Frontal cortex (tissue), 4 donors: ENCODE results near the gene HOPX. TPM values are rescaled to one million over a fixed set of nuclear protein-coding genes. Genes with fewer than 3 reads are reported as not detected.
"Not testable (repeated sequence)": the region's sequence is repeated elsewhere in the genome, so short reads cannot be mapped to it uniquely, and the experiment has no call there.

Experiments
- DNase-seq, 2 donors: peaks; one replicate each; pipeline ENCODE4 v3.0.0; 2012; ENCODE audit warnings: low spot score in 2 of 2
- FAIRE-seq: peaks from 2 replicates; lab custom pipeline; 2012; peaks lifted over from hg19 to GRCh38; lab: Jason Lieb, UNC
- total RNA-seq: library from RNA; depleted of rRNA; stranded (reverse); fragments of >200 nt; gene quantifications from one replicate; pipeline ENCODE4 v1.2.3, GENCODE V29; 2014
- donor health status: control.
- donor health status: control.
- donor health status: control.

The HOPX gene
- total RNA-seq, 1 donor from 2014 or later, result 78.7 TPM

- FAIRE-seq (no peak), DNase-seq (no peak)
Observed at GRCh38 chr4:56689201-56689969, 8.3 kb upstream of the HOPX start.

- FAIRE-seq (no peak), DNase-seq (no peak)
Observed at GRCh38 chr4:56688094-56688647, 7.1 kb upstream of the HOPX start.

DNA sequence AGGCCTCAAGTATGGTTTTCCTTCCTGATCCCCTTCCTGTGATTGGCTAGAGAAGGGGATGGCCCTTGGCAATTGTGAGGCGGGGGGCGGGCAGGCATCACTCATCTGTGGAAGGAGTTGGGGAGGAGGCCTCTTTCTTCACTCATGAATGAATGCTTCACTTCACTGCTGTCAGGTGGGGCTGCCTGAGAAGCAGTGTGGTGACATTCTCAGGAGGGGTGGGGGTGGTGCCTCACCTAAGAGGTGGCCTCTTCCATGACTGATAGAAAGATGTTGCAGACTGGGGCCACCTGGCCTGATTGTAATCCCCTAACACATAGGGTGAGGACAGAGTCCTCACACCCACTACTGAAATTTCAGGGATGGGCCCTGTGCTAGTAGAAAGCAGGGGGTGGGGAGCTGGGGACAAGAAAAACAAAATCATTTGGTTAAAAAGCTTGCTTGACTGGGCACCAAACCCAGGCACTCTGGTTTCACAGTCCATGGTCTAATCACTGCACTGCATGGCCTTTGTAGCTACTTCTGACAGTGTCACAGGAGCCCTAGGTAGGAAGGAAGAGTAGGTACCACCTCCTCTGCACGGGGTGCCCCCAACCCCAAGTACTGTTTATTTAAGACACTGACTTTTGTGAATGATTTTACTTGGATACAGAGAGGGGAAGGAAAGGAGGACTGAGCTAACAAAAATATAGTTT is 5.6 kb upstream of the HOPX start:
- no peak for FAIRE-seq
- no peak for DNase-seq

DNA sequence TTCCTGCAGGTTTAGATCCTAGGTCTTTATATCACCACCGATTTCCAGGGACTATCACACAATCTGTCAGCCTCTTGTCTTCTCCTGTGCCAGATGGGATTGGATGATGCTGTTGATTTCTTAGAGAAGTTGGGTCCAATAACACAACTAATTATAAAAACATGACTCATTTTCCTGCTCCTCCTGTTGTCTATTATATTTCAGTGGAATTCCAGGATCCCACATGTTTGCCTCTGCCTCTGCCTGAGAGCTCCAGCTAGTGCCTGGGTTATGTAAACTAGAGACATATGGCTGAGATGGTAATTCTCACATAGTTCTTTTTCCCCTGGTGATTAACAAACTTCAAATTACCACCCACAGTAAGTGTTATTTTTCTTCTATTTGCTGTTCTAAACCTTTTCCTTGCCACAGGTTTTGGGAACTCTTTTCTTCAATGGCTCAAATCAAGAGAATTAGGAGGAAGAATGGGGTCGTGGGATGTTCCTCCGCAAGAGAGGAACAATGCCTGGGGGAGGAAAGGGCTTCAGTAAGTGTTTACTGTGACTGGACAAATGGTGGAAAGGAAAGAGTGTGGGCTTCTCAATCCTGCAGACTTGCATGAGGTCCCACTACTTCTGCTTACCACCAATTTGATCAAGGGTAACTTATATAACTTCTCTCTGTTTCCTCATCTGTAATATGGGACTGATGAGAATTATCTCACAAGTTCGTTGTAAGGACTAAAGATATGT is 3.4 kb upstream of the HOPX start:
- DNase-seq (no peak), FAIRE-seq (no peak)

- no peak for DNase-seq
- FAIRE-seq, result no peak
Observed at GRCh38 chr4:56683455-56683854, 2.4 kb upstream of the HOPX start.

GRCh38 chr4:56681853-56682525 is 893 bp upstream of the HOPX start:
- no peak for DNase-seq
- FAIRE-seq, result no peak

DNA sequence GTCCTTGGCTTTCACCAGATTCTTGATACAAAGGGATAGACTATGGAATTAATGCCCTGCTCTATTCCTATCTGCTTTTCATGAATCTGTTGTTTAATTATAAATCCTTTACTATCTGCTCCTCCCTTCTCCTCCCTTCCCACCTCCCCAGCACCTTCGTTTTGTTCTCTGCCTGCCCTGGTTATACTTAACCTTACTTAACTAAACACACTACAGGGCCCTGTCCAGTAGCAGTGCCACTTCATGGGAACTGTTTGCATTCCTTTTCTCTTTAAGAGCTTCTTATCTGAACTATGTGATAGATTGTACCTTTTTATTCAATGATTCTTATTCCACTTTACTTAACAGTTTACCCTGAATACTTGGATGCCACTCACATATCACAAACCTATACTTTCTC is 830 bp downstream of the HOPX start:
- FAIRE-seq (no peak), DNase-seq (no peak)

GRCh38 chr4:56677711-56678110 is 3.4 kb downstream of the HOPX start:
- DNase-seq, result no peak

DNA sequence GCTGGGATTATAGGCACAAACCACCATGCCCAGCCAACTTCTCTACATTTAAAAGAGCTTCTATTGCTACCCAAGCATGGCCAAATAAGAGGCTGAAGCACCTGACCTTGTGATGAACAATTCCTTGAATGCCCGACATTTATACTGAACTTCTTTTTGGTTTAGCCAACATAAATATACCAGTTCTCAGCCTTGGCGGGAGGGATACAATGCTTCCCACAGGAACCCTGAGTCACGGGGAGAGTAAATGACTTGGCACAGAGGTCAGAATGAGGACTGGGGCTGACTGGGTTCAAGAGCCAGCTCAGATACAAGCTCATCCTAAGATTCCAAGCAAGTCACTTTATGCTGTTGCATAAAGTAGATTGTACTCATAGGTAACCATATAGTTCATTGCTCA is 6.1 kb downstream of the HOPX start:
- no peak for DNase-seq
- no peak for FAIRE-seq

More at GRCh38 chr4:56677711-56678110, 3.4 kb downstream of the HOPX start:
- no peak for FAIRE-seq

DNA sequence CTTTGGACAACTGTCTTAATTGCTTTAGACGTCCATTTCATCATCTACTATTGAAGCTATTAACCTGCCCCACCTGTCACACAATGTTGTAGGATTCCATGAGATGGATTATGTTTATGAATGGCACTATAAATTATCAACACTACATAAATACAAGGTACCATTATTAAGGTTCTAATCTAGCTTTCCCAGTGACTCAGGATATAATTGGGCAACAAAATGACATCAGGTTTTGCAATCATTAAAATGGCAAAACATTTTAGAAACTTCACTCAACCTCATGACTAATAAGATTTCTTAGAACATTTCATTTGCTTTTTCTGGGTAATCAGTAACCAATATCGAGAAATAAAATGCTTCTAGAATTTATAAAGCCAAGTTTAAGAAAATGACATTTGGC is 9.2 kb downstream of the HOPX start:
- DNase-seq, result no peak
- FAIRE-seq, result no peak

GRCh38 chr4:56671373-56671772 is 9.7 kb downstream of the HOPX start:
- FAIRE-seq, result no peak
- no peak for DNase-seq

DNA sequence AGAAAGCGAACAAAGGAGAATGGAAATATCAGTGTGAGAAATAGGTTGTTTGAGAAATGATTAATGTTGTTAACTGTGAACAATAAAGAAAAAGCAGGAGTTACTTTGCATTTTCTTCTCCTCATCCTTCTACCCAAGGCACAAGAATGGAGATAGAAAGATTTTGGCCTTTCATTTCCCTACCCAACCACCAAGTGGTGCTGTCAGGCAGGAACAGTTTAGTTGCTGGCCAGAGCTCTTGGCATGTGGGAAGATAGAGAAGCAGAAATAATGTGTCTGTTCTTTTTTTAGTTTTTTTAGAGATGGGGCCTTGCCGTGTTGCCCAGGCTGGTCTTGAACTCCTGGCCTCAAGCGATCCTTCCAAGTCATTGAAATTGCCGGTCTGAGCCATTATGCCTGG is 12.8 kb downstream of the HOPX start:
- no peak for DNase-seq
- FAIRE-seq, result no peak

- FAIRE-seq, DNase-seq: not testable (repeated sequence)
Observed at GRCh38 chr4:56667396-56667795, 13.7 kb downstream of the HOPX start.

- FAIRE-seq, result no peak
- no peak for DNase-seq
Observed at GRCh38 chr4:56666279-56666678, 14.8 kb downstream of the HOPX start.

DNA sequence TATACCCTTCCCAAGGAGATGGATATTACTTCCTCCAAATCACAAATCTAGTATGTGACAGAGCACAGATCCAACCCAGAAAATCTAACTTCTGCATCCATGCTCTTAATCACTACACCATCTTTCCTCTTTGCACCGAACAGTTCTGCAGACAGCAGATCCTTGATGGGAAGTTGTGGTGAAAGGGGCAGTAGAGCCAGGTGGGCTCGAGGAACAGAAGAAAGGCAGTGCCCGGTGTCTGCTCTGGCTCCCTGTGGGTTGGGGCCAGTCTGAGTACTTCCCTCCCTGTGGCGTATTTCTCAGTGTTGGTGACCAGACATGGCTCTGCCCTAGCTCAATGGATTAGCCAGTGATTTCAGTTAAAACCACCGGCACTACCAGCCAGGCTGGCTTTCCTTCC is 15.3 kb downstream of the HOPX start:
- no peak for FAIRE-seq
- no peak for DNase-seq

DNA sequence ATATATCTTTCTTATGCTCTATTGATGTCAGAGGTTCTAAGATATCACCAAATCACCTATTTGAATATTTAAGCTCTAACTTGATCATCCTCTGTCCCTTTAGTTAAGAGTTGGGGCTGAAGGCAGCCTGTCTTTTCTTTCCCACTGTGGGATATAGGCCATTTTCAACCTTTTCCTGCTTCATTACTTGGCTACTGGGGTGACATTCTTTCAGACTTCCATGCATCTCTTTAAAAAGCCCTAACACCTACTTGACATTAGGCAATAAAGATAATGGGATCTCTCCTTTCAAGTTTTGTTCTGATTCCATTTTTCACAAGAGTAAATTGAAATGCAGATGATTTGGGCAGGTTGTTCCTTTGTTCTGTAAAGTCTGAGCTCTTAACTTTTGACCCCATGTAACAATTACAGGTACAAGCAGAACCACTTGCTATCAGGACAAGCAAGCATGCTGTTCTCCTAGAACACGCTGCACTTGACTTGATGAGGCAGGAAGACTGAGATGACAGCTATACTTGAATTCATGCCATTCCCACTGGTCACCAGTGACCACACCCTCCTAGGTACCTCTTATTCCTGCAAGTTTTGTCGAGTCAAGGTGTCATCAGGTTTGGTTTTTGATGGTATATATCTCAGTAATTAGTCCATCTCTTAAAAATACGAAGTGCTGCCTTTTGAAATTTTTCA is 18.2 kb downstream of the HOPX start:
- DNase-seq, result no peak
- no peak for FAIRE-seq

DNA sequence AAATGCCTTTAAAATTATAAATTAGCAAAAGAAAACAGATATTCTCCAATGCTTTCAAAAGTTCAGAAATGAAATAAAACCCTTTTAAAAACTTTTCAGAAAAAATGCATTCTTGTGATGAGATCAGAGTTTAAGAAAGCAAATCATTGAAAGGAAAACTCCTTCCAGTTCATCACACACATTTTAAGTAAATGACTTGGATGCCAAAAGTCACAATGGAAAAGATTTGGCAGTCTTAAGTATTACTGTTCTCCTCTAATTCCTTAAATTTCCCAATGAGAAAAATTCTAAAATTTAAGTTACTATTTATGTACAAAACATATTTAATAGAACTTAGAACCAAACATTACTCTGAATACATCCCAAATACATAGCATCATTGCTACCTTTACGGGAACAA is 21.1 kb downstream of the HOPX start:
- DNase-seq (no peak), FAIRE-seq (no peak)

GRCh38 chr4:56658528-56658927 is 22.6 kb downstream of the HOPX start:
- FAIRE-seq (no peak), DNase-seq (no peak)

- no peak for FAIRE-seq
- DNase-seq, result peak in 1 of 2 donors; percentile 14
Observed at GRCh38 chr4:56657818-56658217, 23.3 kb downstream of the HOPX start.
